Inflammatory macrophage treated with lipopolysaccharide for 4 hours (primary cell): ENCODE measurements around the gene PSMC2.
A peak's percentile ranks its signal among the peaks of the same experiment; 100 is the strongest.

Experiments
- DNase-seq: peaks from one replicate; pipeline ENCODE4 v3.0.0-alpha.2; 2020

Gene PSMC2

GRCh38 chr7:103347507-103348267 is at the start of gene PSMC2:
TSS of gene PSMC2 (plus strand) at chr7:103347643. CDS start at chr7:103347712, 69 bp downstream.
- DNase-seq = peak; percentile 86

GRCh38 chr7:103297837-103298179 is 49.6 kb upstream of the PSMC2 start:
- DNase-seq = no peak

GRCh38 chr7:103299660-103300059 is 47.8 kb upstream of the PSMC2 start:
- DNase-seq = no peak

DNA sequence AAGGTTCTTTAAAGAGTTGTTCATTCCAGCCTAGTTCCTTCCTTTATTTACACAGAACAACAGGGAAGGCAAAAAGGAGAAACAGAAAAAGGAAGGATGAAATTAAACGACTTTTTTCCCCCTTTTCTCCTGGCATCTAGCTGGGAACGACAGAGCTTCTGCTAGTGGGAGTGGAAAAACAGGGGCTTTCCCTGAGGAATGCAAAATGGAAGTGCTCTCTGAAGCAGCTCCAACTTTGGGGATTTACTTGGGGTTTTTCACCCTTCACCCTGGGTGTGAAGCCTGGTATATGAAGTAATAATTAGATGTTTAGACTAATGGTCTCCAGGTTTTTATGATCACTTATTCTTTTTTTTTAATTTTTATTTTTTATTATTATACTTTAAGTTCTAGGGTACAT is 46.0 kb upstream of the PSMC2 start:
- no peak for DNase-seq

- DNase-seq = no peak
Measured at GRCh38 chr7:103307503-103308231, 39.8 kb upstream of the PSMC2 start.

- peak; percentile 9 for DNase-seq
Measured at GRCh38 chr7:103314852-103315251, 32.6 kb upstream of the PSMC2 start.

DNA sequence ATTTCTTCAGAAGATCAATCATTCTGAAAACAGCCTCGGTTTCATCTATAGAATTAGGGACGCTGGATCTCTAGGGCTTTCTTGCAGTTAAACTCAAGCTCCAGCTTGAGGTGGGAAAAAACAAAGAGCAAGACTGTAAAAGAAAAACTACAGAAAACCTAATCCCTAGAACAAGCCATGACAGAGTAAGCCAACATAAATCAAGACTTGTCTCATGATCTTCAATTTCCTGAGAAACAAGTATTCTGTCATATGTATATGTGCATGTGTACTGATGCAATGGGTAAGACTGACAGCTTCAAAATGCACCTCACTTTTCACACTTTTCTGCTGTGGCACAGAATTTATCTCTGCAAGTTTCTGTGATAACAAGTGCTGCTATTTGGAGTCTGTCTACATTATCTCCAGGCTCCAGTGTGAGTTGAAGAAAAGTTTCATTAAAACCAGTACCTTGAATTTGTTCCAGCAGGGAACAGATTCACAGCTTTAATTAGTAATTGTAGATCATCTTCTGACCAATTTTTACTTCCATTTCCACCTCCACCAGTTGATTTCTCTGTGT is 31.0 kb upstream of the PSMC2 start:
- DNase-seq = no peak

DNA sequence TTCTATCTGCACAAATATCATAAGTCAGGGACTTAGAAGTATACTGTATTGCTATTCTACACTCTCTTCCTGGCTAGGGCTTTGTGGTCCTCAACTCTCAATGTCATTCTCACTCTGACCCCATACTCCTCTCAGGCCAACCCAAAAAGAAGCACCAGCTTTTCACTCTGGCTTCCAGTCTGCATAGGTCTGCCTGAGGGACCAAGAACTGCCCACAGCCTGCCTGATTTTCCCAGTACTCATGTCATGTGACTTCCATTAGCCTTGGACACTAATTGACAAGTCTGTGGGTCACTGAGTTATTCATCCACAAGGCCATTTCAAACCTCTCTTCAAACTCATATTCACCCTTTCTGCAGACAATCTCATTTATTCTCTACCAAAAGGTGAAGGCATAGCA is 30.4 kb upstream of the PSMC2 start:
- no peak for DNase-seq

DNA sequence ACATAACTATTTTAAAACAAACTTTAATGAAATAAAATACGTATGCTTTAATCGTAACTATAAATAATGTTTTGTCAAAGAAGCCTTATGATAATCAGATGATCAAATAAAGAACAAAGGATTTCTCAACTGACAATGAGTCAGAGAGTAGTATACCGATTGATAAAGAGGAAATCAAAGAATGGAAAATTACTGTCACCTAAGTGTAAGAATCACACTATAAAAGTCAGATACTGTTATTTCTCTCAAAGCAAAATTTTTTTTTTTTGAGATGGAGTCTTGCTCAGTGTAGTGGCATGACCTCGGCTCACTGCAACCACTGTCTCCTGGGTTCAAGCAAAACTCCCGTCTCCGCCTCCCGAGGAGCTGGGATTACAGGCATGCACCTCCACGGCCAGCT is 21.7 kb upstream of the PSMC2 start:
- DNase-seq = peak; percentile 27

GRCh38 chr7:103336761-103337160 is 10.7 kb upstream of the PSMC2 start:
- DNase-seq = peak; percentile 55

DNA sequence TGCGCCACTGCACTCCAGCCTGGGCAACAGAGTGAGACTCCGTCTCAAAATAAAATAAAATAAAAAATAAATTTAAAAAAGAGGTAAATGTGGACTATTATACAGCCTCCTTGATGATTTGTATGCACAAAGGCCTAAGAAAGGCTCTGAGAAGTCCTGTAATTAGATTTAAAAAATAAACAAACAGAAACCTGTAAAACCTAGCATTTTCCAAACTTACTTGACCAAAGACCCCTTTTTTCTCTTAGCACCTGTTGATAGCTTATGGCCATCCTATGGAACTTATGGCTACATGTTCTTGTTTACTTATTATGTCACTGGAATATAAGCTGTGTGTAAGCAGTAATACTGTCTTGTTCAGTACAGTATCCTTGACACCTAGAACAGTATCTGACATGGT is 8.6 kb upstream of the PSMC2 start:
- DNase-seq = no peak

- no peak for DNase-seq
Measured at GRCh38 chr7:103341466-103341865, 6.0 kb upstream of the PSMC2 start.

GRCh38 chr7:103343332-103343731 is 4.1 kb upstream of the PSMC2 start:
- DNase-seq = no peak

GRCh38 chr7:103343758-103344452 is 3.5 kb upstream of the PSMC2 start:
- peak; percentile 29 for DNase-seq

DNA sequence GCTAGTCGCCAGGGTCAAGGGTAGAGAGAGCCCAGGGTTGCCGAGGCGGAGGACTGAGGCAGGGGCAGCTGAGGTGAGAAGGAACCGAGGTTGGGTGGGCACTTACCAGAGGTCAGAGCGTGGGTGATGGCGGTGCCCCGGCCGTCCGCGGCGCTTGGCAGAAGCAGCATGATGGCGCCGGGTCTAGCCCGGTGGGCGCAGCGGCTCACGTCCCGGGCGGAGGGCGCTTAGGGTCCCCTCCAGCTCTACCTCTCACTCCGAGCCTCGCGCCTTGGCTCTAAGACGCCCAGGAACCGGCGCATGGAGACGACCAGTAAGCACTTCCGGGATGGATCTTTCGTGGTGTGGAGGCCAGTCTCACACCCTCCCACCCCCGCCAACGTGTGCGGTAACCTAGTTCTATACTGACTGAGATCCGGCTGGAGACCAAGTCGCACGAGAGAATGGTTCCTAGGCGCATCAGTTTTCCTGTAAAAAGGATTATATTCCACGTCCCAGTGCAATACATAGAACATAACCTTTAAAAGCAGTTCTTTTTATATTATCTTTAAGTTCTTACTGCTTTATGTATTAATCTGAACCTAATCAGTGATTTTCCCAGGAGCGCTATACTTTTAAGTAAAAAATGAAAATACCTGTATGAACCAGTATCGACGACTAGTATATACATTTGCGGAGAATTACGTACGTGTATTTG is 2.8 kb upstream of the PSMC2 start, which contains the start of gene DNAJC2:
Gene DNAJC2, minus strand, starts transcription at position 315 of the 697 bp plus-strand sequence. Its CDS starts 145 bp downstream, at position 170.
- peak; percentile 91 for DNase-seq

DNA sequence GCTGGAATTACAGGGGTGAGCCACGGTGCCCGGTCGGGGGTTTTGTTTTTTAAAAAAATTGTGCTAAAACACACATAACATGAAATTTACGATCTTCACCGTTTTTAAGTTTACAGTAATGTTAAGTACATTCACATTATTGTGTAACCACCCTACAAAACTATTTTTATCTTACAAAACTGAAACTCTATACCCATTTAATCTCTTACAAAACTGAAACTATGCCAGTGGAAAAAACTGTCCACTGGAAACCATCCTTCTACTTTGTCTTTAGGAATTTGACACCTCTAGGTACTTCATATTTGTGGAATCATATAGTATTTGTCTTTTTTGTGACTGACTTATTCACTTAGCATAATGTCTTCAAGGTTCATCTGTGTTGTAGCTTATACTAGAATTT is 1.0 kb upstream of the PSMC2 start:
- peak; percentile 63 for DNase-seq

DNA sequence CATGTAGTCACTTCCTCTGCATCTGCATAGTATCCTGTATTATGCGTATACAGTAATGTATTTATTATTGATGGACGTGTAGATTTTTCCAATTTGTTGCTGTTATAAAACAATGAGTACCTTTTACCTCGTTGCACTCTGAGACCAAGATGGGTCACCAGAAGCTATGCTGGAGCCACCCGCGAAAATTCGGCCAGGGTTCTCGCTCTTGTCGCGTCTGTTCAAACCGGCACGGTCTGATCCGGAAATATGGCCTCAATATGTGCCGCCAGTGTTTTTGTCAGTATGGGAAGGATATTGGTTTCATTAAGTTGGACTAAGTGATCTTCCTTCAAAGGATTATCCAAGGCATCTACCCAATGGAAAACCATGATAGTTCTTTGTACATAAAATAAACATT is 1.0 kb downstream of the PSMC2 start:
- DNase-seq = no peak

DNA sequence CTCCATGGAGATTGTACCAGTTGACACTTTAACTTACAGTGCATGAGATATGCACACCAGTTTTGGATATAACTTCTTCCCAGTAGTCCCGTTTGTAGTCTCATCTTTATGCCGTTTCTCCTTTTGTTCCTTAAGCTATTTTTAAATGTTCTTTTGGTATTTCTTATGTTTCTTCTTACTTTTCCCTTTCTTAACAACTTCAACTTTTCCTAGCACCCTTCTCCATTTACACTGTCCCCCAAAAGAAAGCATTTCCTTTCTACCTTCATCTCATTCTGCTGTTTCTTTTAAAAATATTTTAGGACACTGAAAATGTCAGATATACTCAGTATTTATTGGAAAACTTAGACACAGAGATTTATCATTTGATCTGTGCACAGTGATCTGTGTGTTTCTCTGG is 1.5 kb downstream of the PSMC2 start:
- no peak for DNase-seq

DNA sequence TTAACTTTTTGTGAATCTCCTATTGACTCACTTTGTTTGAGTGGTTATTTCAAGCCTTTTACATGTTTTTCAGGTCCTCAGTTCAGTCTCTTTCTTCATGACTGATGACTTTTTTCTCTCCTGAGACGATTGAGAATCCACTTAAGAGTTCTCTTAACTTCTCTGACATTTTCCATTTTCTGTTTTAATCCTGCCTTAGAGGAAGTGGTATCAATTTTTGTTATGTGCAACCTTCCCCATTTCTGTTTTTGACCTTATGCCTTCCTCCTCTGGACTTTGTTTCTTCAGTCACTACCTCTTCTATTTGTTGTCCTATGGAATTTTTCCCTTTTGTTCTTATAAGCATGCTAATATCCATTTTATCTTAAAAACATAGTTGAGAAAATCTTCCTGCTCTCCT is 2.4 kb downstream of the PSMC2 start:
- peak; percentile 63 for DNase-seq

DNA sequence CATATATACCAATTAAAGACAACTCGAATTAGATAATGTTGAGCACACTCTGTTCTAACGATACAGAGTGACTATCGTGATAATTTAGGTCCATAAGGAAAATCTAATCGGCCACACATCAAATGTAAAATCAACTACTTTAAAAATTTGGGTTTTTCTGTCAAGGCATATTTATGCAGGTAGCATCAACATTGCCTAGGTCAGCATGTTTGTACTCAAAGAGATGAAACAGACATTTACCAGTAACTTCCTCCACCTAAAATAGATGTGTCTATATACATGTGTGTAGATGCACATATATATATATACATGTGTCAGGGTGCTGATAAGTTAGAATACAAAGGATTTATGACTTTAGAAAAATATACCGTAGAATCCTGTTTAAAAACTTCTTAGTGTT is 22.0 kb downstream of the PSMC2 start:
- DNase-seq = no peak

DNA sequence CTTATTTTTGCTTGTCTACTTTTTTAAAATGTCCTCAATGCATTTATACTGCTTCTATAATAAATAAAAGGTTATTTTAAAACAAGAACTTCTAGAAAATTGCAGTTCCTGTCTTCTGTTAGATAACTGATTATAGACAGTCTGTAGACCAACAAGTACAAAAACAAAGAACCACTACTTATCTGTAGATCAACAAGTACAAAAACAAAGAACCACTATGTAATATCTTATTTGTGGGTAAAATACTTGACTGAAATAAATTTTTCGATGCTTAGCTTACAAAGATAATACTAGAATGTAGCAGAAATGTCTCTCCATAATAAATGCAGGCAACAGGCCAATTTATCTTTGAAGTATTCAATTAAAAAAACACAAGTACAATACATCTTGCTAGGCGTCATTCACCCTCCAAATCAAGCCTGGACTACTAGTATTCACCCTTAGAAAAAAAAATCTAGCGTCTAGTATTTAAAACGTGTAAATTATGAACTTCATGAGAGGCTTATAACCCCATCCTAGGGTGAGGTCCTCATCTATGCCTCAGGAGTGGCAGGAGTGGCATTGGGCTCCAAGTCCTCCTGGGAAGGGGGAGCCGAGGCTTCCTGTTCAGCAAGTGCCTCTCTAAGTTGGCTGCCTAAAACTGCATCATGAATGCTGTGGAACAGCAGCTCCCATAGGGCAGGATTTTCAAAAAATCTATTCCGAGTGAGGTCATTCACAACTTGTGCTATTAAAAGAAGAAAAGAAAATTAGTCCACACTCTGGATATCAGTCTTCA is 26.6 kb downstream of the PSMC2 start:
- no peak for DNase-seq
